Natural killer cell (primary cell): Measurements from ENCODE around the gene BCAS1. TPM values are rescaled to one million over a fixed set of nuclear protein-coding genes. Genes with fewer than 3 reads are reported as not detected.

Experiments used
- ATAC-seq, 3 donors: fragments of 150-1000 bp in 2 of 3; fragments of 200-7000 bp in 1 of 3; cut with Tn5 transposase; 1 replicate in 1 of 3; 2 replicates in 2 of 3; pipeline ENCODE4 v1.10.0; 2021; ENCODE audit warnings: mild to moderate bottlenecking in 2 of 3, moderate library complexity in 2 of 3
- DNase-seq, 2 donors: peaks; one replicate each; pipeline versions ENCODE4 v3.0.0 to v3.0.0-alpha.2; 2013 to 2021; ENCODE audit warnings: mixed read lengths in 1 of 2
- H3K27ac ChIP-seq: one replicate; pipeline ENCODE4 v1.5.1; 2013; ENCODE audit warnings: mild to moderate bottlenecking, low read length
- H3K27me3 ChIP-seq: one replicate; pipeline ENCODE4 v1.6.1; 2013; ENCODE audit warnings: low read length; ENCODE audit not compliant: control insufficient read depth, insufficient read depth
- H3K36me3 ChIP-seq: one replicate; pipeline ENCODE4 v1.6.1; 2013; ENCODE audit warnings: low read length; ENCODE audit not compliant: control insufficient read depth, insufficient read depth
- H3K4me1 ChIP-seq: one replicate; pipeline ENCODE4 v1.6.1; 2013; ENCODE audit warnings: low read length; ENCODE audit not compliant: control insufficient read depth, insufficient read depth
- H3K4me3 ChIP-seq: one replicate; pipeline ENCODE4 v1.5.1; 2013; ENCODE audit warnings: low read length
- H3K9me3 ChIP-seq: one replicate; pipeline ENCODE4 v1.6.1; 2013; ENCODE audit warnings: low read length; ENCODE audit not compliant: control insufficient read depth, insufficient read depth
- H3K27ac Mint-ChIP-seq, 2 donors: one replicate each; pipeline ENCODE4 v1.8.0; 2022; ENCODE audit warnings: mild to moderate bottlenecking in 2 of 2, mixed read lengths in 2 of 2, moderate library complexity in 1 of 2
- H3K27me3 Mint-ChIP-seq, 2 donors: one replicate each; pipeline ENCODE4 v1.8.0; 2022; ENCODE audit warnings: low read depth in 2 of 2, mixed read lengths in 2 of 2
- H3K36me3 Mint-ChIP-seq: one replicate; pipeline ENCODE4 v1.8.0; 2022; ENCODE audit warnings: mixed read lengths
- H3K4me1 Mint-ChIP-seq, 2 donors: one replicate each; pipeline ENCODE4 v1.8.0; 2022; ENCODE audit warnings: mixed read lengths in 2 of 2
- H3K4me3 Mint-ChIP-seq: one replicate; pipeline ENCODE4 v1.8.0; 2022; ENCODE audit warnings: mild to moderate bottlenecking, moderate library complexity, mixed read lengths
- H3K9me3 Mint-ChIP-seq, 2 donors: one replicate each; pipeline ENCODE4 v1.8.0; 2022; ENCODE audit warnings: mixed read lengths in 2 of 2
- whole genome bisulfite sequencing: methylation state at CpG from one replicate; pipeline ENCODE4 v1.1.7; 2013; ENCODE audit warnings: missing lambda C conversion rate; ENCODE audit not compliant: insufficient coverage; 5-methylcytosine and 5-hydroxymethylcytosine counted together
- intact Hi-C: fragments of 100-400 bp; cut with micrococcal nuclease; formaldehyde crosslinking; loops from one replicate; pipeline ENCODE4 v1.14.2; 2022
- total RNA-seq, 4 donors: library from RNA; stranded (reverse); fragments of 120-200 nt in 1 of 4; gene quantifications; one replicate each; pipeline versions ENCODE4 v1.2.3 to v1.2.4, GENCODE V29; 2013 to 2022
- TF ChIP-seq, protein P1 (sequence below): fragments of 200-600 bp; IDR thresholded peaks from one replicate; pipeline ENCODE4 v1.8.0; 2022; ENCODE audit warnings: antibody characterized with exemption

Gene BCAS1
- total RNA-seq, 3 donors from 2014 or later (not counting 1 experiment from before 2014, with no cell fraction given), result 0.31 to 1.2 (median 0.68) TPM

DNA sequence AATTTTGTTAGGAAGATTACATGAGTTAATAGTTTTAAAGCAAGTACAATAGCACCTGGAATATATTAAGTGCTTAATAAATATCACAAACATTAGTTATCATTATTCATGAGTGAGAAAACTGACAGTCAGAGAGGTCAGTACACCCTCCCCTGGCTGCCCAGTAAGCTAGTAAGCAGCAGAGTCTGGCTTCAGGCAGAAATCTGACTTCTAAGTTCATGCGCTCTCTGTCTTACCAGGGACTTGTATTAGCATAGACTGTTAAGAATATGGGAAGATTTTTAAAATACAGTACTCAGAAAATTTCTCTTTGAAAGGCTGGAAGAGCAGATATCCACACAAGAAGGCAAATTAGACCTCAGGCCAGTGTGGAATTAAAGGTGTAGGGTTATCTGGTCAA lies 40.8 kb downstream of the BCAS1 start:
- peaks cover 12% of the 10 kb centered on the region for H3K36me3 Mint-ChIP-seq
- DNase-seq, result no peak
- H3K27me3 Mint-ChIP-seq, result peaks cover 9 to 60% of the 10 kb centered on the region in 2 donors
- Histone ChIP-seq H3K4me3 (no peak overlapping the region), H3K36me3 (no peaks in the 10 kb centered on the region), H3K27me3 (no peaks in the 10 kb centered on the region), H3K9me3 (no peaks in the 10 kb centered on the region), H3K4me1 (no peaks in the 10 kb centered on the region), H3K27ac (no peak overlapping the region)
- no peaks in the 10 kb centered on the region for H3K4me1 Mint-ChIP-seq
- TF ChIP-seq, protein P1, sequence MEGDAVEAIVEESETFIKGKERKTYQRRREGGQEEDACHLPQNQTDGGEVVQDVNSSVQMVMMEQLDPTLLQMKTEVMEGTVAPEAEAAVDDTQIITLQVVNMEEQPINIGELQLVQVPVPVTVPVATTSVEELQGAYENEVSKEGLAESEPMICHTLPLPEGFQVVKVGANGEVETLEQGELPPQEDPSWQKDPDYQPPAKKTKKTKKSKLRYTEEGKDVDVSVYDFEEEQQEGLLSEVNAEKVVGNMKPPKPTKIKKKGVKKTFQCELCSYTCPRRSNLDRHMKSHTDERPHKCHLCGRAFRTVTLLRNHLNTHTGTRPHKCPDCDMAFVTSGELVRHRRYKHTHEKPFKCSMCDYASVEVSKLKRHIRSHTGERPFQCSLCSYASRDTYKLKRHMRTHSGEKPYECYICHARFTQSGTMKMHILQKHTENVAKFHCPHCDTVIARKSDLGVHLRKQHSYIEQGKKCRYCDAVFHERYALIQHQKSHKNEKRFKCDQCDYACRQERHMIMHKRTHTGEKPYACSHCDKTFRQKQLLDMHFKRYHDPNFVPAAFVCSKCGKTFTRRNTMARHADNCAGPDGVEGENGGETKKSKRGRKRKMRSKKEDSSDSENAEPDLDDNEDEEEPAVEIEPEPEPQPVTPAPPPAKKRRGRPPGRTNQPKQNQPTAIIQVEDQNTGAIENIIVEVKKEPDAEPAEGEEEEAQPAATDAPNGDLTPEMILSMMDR, result no peak
- no peak overlapping the region for H3K27ac Mint-ChIP-seq
- WGBS, result 100% methylated on average over 1 of the region's 1 CpG
- no peak for ATAC-seq
- intact Hi-C loops, result no loop called here
- H3K4me3 Mint-ChIP-seq, result no peak overlapping the region
- H3K9me3 Mint-ChIP-seq, result peaks cover 0 to 2% of the 10 kb centered on the region in 2 donors

DNA sequence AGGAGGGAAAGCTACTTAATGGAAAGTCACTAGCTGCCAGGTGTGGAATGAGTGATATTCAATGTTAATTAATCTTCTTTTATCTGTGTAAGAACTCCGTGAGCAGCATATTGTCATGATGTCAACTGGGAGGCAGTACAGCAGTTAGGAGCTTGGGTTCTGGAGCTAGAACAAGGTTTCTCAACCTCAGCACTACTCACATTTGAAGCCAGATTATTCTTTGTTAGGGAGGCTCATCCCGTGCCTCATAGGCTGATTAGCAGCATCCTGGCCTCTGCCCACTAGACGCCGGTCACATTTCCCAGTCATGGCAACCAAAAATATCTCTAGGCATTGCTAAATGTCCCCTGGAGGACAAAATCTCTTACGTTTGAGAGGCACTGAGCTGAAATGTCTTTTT lies 41.2 kb downstream of the BCAS1 start:
- no peak for DNase-seq
- Mint-ChIP-seq H3K27ac (no peak overlapping the region), H3K9me3 (peaks cover 0 to 2% of the 10 kb centered on the region in 2 donors), H3K4me1 (no peaks in the 10 kb centered on the region), H3K36me3 (peaks cover 12% of the 10 kb centered on the region), H3K4me3 (no peak overlapping the region), H3K27me3 (peaks cover 11 to 61% of the 10 kb centered on the region in 2 donors)
- TF ChIP-seq, protein P1, result no peak
- Histone ChIP-seq H3K9me3 (no peaks in the 10 kb centered on the region), H3K27ac (no peak overlapping the region), H3K36me3 (no peaks in the 10 kb centered on the region), H3K4me3 (no peak overlapping the region), H3K27me3 (no peaks in the 10 kb centered on the region), H3K4me1 (no peaks in the 10 kb centered on the region)
- ATAC-seq, result no peak
- intact Hi-C loops, result no loop called here
- 91% methylated on average over 5 of the region's 5 CpGs for WGBS

DNA sequence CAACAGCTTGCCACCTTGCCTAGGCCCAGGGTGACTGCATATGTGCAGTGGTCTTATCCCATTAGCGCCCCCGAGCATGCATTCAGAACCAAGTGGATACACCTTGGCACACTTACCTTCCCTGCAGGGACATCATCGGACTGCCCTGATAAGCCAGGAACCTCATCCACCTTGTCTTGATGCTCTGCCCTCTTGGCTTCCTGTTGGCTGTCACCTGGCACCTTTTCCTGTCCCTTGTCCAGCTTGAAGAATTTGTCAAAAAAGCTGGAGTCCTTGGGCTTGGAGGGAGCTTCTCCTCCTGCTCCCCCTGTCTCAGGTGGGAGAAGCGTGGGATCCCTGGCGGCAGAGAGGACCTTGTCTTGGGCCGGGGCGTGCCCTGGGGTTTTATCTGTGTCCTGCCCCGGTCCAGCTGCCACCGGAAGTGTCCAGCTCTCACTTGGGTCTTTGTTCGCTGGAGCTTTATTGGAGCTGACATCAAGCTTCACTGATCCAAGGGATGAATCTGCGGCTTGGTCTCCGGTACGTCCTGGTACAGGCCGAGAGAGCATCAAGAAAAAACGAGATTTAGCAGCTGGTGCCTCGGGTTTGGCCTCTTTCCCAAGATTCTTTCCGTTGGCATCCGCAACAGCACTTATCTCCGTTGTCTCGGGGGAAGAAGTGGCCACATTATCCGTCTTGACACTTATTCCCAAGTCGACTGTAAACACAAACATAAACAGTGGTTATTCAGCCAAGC lies 42.0 kb downstream of the BCAS1 start:
- peaks cover 0 to 2% of the 10 kb centered on the region in 2 donors for H3K9me3 Mint-ChIP-seq
- peaks cover 12 to 56% of the 10 kb centered on the region in 2 donors for H3K27me3 Mint-ChIP-seq
- ATAC-seq (no peak), DNase-seq (no peak)
- no peak overlapping the region for H3K27ac Mint-ChIP-seq
- H3K4me1 ChIP-seq, result no peaks in the 10 kb centered on the region
- H3K4me1 Mint-ChIP-seq, result no peaks in the 10 kb centered on the region
- H3K4me3 Mint-ChIP-seq, result no peak overlapping the region
- peaks cover 12% of the 10 kb centered on the region for H3K36me3 Mint-ChIP-seq
- H3K27me3 ChIP-seq, result no peaks in the 10 kb centered on the region
- WGBS, result 92% methylated on average over 22 of the region's 22 CpGs
- no peaks in the 10 kb centered on the region for H3K9me3 ChIP-seq
- no peak overlapping the region for H3K4me3 ChIP-seq
- H3K36me3 ChIP-seq, result no peaks in the 10 kb centered on the region
- intact Hi-C loops, result no loop called here
- TF ChIP-seq, protein P1, result no peak
- H3K27ac ChIP-seq, result no peak overlapping the region

DNA sequence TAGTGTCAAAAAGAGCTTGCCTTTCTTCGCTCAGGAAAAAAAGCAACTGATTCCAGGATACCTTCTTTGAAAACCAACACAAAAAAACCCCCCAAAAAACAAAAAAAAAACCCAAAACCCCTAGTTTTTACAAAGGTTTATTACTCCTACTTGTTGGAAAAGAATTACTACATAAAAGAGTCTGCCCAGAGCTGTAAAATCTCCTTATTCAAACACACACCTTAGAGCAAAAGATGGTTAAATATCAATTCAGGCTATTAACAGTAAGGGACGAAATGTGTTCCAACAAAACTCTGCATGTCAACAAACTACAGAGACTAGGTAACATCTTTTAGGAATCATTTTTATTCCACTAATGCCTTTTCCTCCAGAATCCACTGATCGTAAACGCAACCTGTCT lies 42.7 kb downstream of the BCAS1 start:
- no peaks in the 10 kb centered on the region for H3K4me1 ChIP-seq
- DNase-seq (no peak), ATAC-seq (no peak)
- Mint-ChIP-seq H3K9me3 (no peaks in the 10 kb centered on the region), H3K27ac (no peak overlapping the region), H3K27me3 (peaks cover 12 to 48% of the 10 kb centered on the region in 2 donors), H3K4me3 (no peak overlapping the region), H3K36me3 (peaks cover 7% of the 10 kb centered on the region), H3K4me1 (no peaks in the 10 kb centered on the region)
- no peaks in the 10 kb centered on the region for H3K9me3 ChIP-seq
- no peak overlapping the region for H3K4me3 ChIP-seq
- H3K27me3 ChIP-seq, result no peaks in the 10 kb centered on the region
- WGBS, result 83% methylated on average over 4 of the region's 4 CpGs
- intact Hi-C loops, result no loop called here
- no peaks in the 10 kb centered on the region for H3K36me3 ChIP-seq
- TF ChIP-seq, protein P1, result no peak
- no peak overlapping the region for H3K27ac ChIP-seq
